Spleen (tissue), 11 donors: ENCODE results near the gene MAPK4. TPM values are rescaled to one million over a fixed set of nuclear protein-coding genes. Genes with fewer than 3 reads are reported as not detected.

ENCODE experiments used
- DNase-seq: peaks from one replicate; pipeline ENCODE4 v3.0.0-alpha.2; 2020
- H3K27ac ChIP-seq, 8 donors: fragments of 200-600 bp; sonication (generic) in 7 of 8; 1 replicate in 4 of 8; 2 replicates in 4 of 8; pipeline versions ENCODE4 v1.5.0 to v1.8.0; 2016 to 2021; ENCODE audit warnings: inconsistent platforms in 4 of 8, mild to moderate bottlenecking in 4 of 8, moderate library complexity in 1 of 8
- H3K27me3 ChIP-seq, 7 donors: fragments of 200-600 bp; sonication (generic) in 6 of 7; replicated peaks in 1 of 7; 1 replicate in 4 of 7; 2 replicates in 3 of 7; pipeline versions ENCODE4 v1.5.0 to v1.8.0; 2016 to 2021; ENCODE audit warnings: inconsistent platforms in 3 of 7, mild to moderate bottlenecking in 1 of 7
- H3K36me3 ChIP-seq, 6 donors: fragments of 200-600 bp; sonication (generic) in 5 of 6; 1 replicate in 4 of 6; 2 replicates in 2 of 6; pipeline versions ENCODE4 v1.5.0 to v1.8.0; 2016 to 2021; ENCODE audit warnings: inconsistent platforms in 2 of 6
- H3K4me1 ChIP-seq, 6 donors: fragments of 200-600 bp; sonication (generic) in 5 of 6; 1 replicate in 3 of 6; 2 replicates in 3 of 6; pipeline versions ENCODE4 v1.5.0 to v1.8.0; 2016 to 2021; ENCODE audit warnings: inconsistent platforms in 3 of 6
- H3K4me3 ChIP-seq, 8 donors: fragments of 200-600 bp; sonication (generic) in 7 of 8; 1 replicate in 4 of 8; 2 replicates in 4 of 8; pipeline versions ENCODE4 v1.5.0 to v1.8.0; 2016 to 2021; ENCODE audit warnings: inconsistent platforms in 4 of 8, mild to moderate bottlenecking in 4 of 8, moderate library complexity in 2 of 8
- H3K9me3 ChIP-seq, 8 donors: fragments of 200-600 bp; sonication (generic) in 7 of 8; 1 replicate in 4 of 8; 2 replicates in 4 of 8; pipeline versions ENCODE4 v1.5.0 to v1.8.0; 2016 to 2021; ENCODE audit warnings: inconsistent platforms in 4 of 8
- CTCF ChIP-seq, 11 experiments: fragments of 200-600 bp in 7 of 11; fragments of 450-650 bp in 4 of 11; sonication (generic) in 4 of 11; IDR thresholded peaks in 8 of 11; conservative IDR thresholded peaks in 3 of 11; 1 replicate in 7 of 11; 2 replicates in 4 of 11; pipeline versions ENCODE4 v1.4.0 to v1.8.0; 2016 to 2021; ENCODE audit warnings: antibody characterized with exemption in 11 of 11, inconsistent platforms in 4 of 11, mild to moderate bottlenecking in 1 of 11
- POLR2A ChIP-seq, 3 donors: fragments of 450-650 bp; IDR thresholded peaks; one replicate each; pipeline ENCODE4 v1.5.1; 2017; ENCODE audit warnings: antibody characterized with exemption in 3 of 3, mild to moderate bottlenecking in 1 of 3
- POLR2AphosphoS5 ChIP-seq, 3 donors: sonication (generic); formaldehyde crosslinking; IDR thresholded peaks; one replicate each; pipeline ENCODE4 v1.5.1; 2017; ENCODE audit warnings: antibody characterized with exemption in 3 of 3
- WGBS, 5 donors: extraction: QIAGEN DNeasy Blood & Tissue Kit in 3 of 5; methylation state at CpG; one replicate each; pipeline versions ENCODE4 v1.1.5 to v1.1.7; 2013 to 2018; 5-methylcytosine and 5-hydroxymethylcytosine counted together
- intact Hi-C: fragments of 100-400 bp; cut with DNase I; formaldehyde crosslinking; loops from one replicate; pipeline ENCODE4 v1.15.0; 2023; ENCODE audit warnings: low total_unique reads
- polyA plus RNA-seq, 3 donors: library from polyadenylated mRNA; stranded (reverse); fragments of 200-250 nt; gene quantifications; one replicate each; pipeline ENCODE4 v1.2.1, GENCODE V29; 2013
- total RNA-seq, 7 donors: library from RNA; depleted of rRNA in 3 of 7; stranded (reverse); fragments of >200 nt in 3 of 7; fragmentation: NEBNext Ultra II Directional in 4 of 7; extraction: Animal tissue kit (Norgen Biotek cat#: 25700) in 4 of 7; gene quantifications; one replicate each; pipeline versions ENCODE4 v1.1.0 to v1.2.1, GENCODE V29; 2016 to 2021
- donor health status: healthy with polysubstance abuse.
- donor health status: DM: no; HTN: no; CAD: no; lungs with moderate emphysema.
- donor health status: DM: no; HTN: no; CAD: no.
- donor health status: Bipolar disorder and iron deficiency.
- donor health status: healthy.
- donor health status: DM: no; HTN: no; CAD: no.
- donor health status: DM: yes; HTN: yes; CAD: no.

Gene MAPK4
- total and polyA plus RNA-seq, 10 donors, result 0.02 to 0.29 (median 0.20) TPM; not detected in 4

GRCh38 chr18:50696436-50696835, 136.5 kb downstream of the MAPK4 start:
- H3K27me3 ChIP-seq, result no peaks in the 10 kb centered on the region
- H3K27ac ChIP-seq, result no peak overlapping the region
- H3K4me3 ChIP-seq, result no peak overlapping the region
- intact Hi-C loops, result no loop called here
- TF ChIP-seq CTCF (IDR thresholded peaks at IDR 0.05 in 8 of 11, conservative IDR thresholded peaks at IDR 0.05 in 3 of 11), result no peak
- no peak for TF ChIP-seq POLR2AphosphoS5 (IDR thresholded peaks at IDR 0.05)
- no peak for TF ChIP-seq POLR2A (IDR thresholded peaks at IDR 0.05)
- DNase-seq, result no peak
- 63 to 74% (median 66%) methylated on average over 7 of the region's 7 CpGs for WGBS, 5 donors
- H3K4me1 ChIP-seq, result no peaks in the 10 kb centered on the region
- no peaks in the 10 kb centered on the region for H3K9me3 ChIP-seq
- H3K36me3 ChIP-seq, result no peaks in the 10 kb centered on the region

- Histone ChIP-seq H3K27ac (no peak overlapping the region), H3K4me3 (no peak overlapping the region), H3K27me3 (no peaks in the 10 kb centered on the region), H3K4me1 (no peaks in the 10 kb centered on the region), H3K36me3 (no peaks in the 10 kb centered on the region), H3K9me3 (no peaks in the 10 kb centered on the region)
- intact Hi-C loops, result no loop called here
- TF ChIP-seq POLR2AphosphoS5 (IDR thresholded peaks at IDR 0.05), result no peak
- no peak for TF ChIP-seq CTCF (IDR thresholded peaks at IDR 0.05 in 8 of 11, conservative IDR thresholded peaks at IDR 0.05 in 3 of 11)
- TF ChIP-seq POLR2A (IDR thresholded peaks at IDR 0.05), result no peak
- DNase-seq, result no peak
- WGBS, 5 donors, result 72 to 91% (median 81%) methylated on average over 4 of the region's 4 CpGs
Observed at GRCh38 chr18:50696929-50697328, 137.0 kb downstream of the MAPK4 start.

GRCh38 chr18:50697509-50697908, 137.6 kb downstream of the MAPK4 start:
- Histone ChIP-seq H3K4me1 (no peaks in the 10 kb centered on the region), H3K27me3 (no peaks in the 10 kb centered on the region), H3K27ac (no peak overlapping the region), H3K9me3 (no peaks in the 10 kb centered on the region), H3K36me3 (no peaks in the 10 kb centered on the region), H3K4me3 (no peak overlapping the region)
- TF ChIP-seq POLR2A (IDR thresholded peaks at IDR 0.05), result no peak
- no peak for TF ChIP-seq CTCF (IDR thresholded peaks at IDR 0.05 in 8 of 11, conservative IDR thresholded peaks at IDR 0.05 in 3 of 11)
- TF ChIP-seq POLR2AphosphoS5 (IDR thresholded peaks at IDR 0.05), result no peak
- no peak for DNase-seq
- intact Hi-C loops, result no loop called here
- WGBS, 5 donors, result 68 to 85% (median 79%) methylated on average over 1 of the region's 1 CpG

- 62 to 71% (median 65%) methylated on average over 9 of the region's 9 CpGs for WGBS, 5 donors
- H3K27ac ChIP-seq, result no peak overlapping the region
- no peaks in the 10 kb centered on the region for H3K9me3 ChIP-seq
- no peak for DNase-seq
- H3K4me1 ChIP-seq, result no peaks in the 10 kb centered on the region
- intact Hi-C loops, result no loop called here
- TF ChIP-seq POLR2A (IDR thresholded peaks at IDR 0.05) (no peak), CTCF (IDR thresholded peaks at IDR 0.05 in 8 of 11, conservative IDR thresholded peaks at IDR 0.05 in 3 of 11) (no peak), POLR2AphosphoS5 (IDR thresholded peaks at IDR 0.05) (no peak)
- no peaks in the 10 kb centered on the region for H3K27me3 ChIP-seq
- H3K4me3 ChIP-seq, result no peak overlapping the region
- no peaks in the 10 kb centered on the region for H3K36me3 ChIP-seq
Observed at GRCh38 chr18:50700245-50701165, 140.6 kb downstream of the MAPK4 start.
